GM23248 (cell line): ENCODE measurements around the gene RNF13. TPM values are rescaled to one million over a fixed set of nuclear protein-coding genes. Genes with fewer than 3 reads are reported as not detected.
A peak's percentile ranks its signal among the peaks of the same experiment; 100 is the strongest.

Experiments used
- DNase-seq: peaks from one replicate; pipeline ENCODE4 v3.0.0-alpha.2; 2015
- H2AFZ ChIP-seq: fragments of 200-600 bp; sonication (generic); 2 replicates; pipeline ENCODE4 v1.6.1; 2016; ENCODE audit warnings: antibody characterized with exemption
- H3F3A ChIP-seq: fragments of 200-600 bp; sonication (generic); 2 replicates; pipeline ENCODE4 v1.6.1; 2016; ENCODE audit warnings: mild to moderate bottlenecking, antibody characterized with exemption, mixed run types; ENCODE audit not compliant: insufficient read depth
- H3K27ac ChIP-seq: fragments of 200-600 bp; sonication (generic); 2 replicates; pipeline ENCODE4 v1.5.1; 2016; ENCODE audit warnings: mild to moderate bottlenecking
- H3K27me3 ChIP-seq: fragments of 200-600 bp; sonication (generic); replicated peaks from 2 replicates; pipeline ENCODE4 v1.6.1; 2016; ENCODE audit warnings: mild to moderate bottlenecking; ENCODE audit not compliant: insufficient read depth
- H3K36me3 ChIP-seq: fragments of 200-600 bp; sonication (generic); 2 replicates; pipeline ENCODE4 v1.6.1; 2016; ENCODE audit warnings: low read depth, mild to moderate bottlenecking
- H3K4me1 ChIP-seq: fragments of 200-600 bp; sonication (generic); 2 replicates; pipeline ENCODE4 v1.6.1; 2016; ENCODE audit warnings: mild to moderate bottlenecking; ENCODE audit not compliant: insufficient read depth
- H3K4me2 ChIP-seq: fragments of 200-600 bp; sonication (generic); one replicate; pipeline ENCODE4 v1.6.1; 2016; ENCODE audit warnings: mild to moderate bottlenecking; ENCODE audit not compliant: unreplicated experiment
- H3K4me3 ChIP-seq: fragments of 200-600 bp; sonication (generic); 2 replicates; pipeline ENCODE4 v1.5.1; 2016; ENCODE audit warnings: mild to moderate bottlenecking
- H3K79me2 ChIP-seq: fragments of 200-600 bp; sonication (generic); 2 replicates; pipeline ENCODE4 v1.6.1; 2016; ENCODE audit warnings: mild to moderate bottlenecking; ENCODE audit not compliant: insufficient read depth
- H3K9ac ChIP-seq: fragments of 200-600 bp; sonication (generic); 2 replicates; pipeline ENCODE4 v1.6.1; 2016; ENCODE audit warnings: mild to moderate bottlenecking
- H3K9me2 ChIP-seq: fragments of 200-600 bp; sonication (generic); 2 replicates; pipeline ENCODE4 v1.6.1; 2016; ENCODE audit warnings: mixed run types, mild to moderate bottlenecking, moderate library complexity; ENCODE audit not compliant: insufficient read depth
- H3K9me3 ChIP-seq: fragments of 200-600 bp; sonication (generic); one replicate; pipeline ENCODE4 v1.6.1; 2017; ENCODE audit warnings: low read depth
- H4K20me1 ChIP-seq: fragments of 200-600 bp; sonication (generic); 2 replicates; pipeline ENCODE4 v1.6.0; 2016; ENCODE audit not compliant: insufficient read depth
- EZH2 ChIP-seq: fragments of 200-600 bp; sonication (generic); IDR thresholded peaks from 2 replicates; pipeline ENCODE4 v1.6.1; 2018; ENCODE audit warnings: antibody characterized with exemption, mild to moderate bottlenecking; ENCODE audit not compliant: insufficient read depth, poor library complexity, severe bottlenecking
- EZH2phosphoT487 ChIP-seq: fragments of 200-600 bp; sonication (generic); IDR thresholded peaks from 2 replicates; pipeline ENCODE4 v1.6.1; 2018; ENCODE audit warnings: antibody characterized with exemption, moderate library complexity, mild to moderate bottlenecking, low read depth; ENCODE audit not compliant: insufficient read depth
- WGBS, 2 experiments: methylation state at CpG; one replicate each; pipeline ENCODE4 v1.1.6; 2015 to 2017; ENCODE audit warnings: low lambda C conversion rate in 2 of 2, low coverage in 1 of 2; ENCODE audit errors: missing lambda C conversion rate in 2 of 2; 5-methylcytosine and 5-hydroxymethylcytosine counted together
- in situ Hi-C: fragments of 300-500 bp; cut with MboI; formaldehyde crosslinking; loops from 2 replicates; pipeline ENCODE4 v1.15.0; 2020
- polyA plus RNA-seq: library from polyadenylated mRNA; unstranded; fragments of >200 nt; fragmentation: Nextera tagmentation; extraction: Ambion mirVana; gene quantifications from 2 replicates; pipeline ENCODE4 v1.2.1, GENCODE V29; 2016
- small RNA-seq: library from RNA; depleted of rRNA; stranded (forward); fragments of <200 nt; gene quantifications from one replicate; pipeline ENCODE3, GENCODE V24; 2014; ENCODE audit warnings: low read depth, low replicate concordance
- total RNA-seq: library from RNA; depleted of rRNA; stranded (reverse); fragments of >200 nt; shearing (Covaris generic); gene quantifications from 2 replicates; pipeline ENCODE4 v1.2.3, GENCODE V29; 2014; rRNA removed

RNF13 gene
- total and polyA plus RNA-seq, 2 experiments from 2014 or later: 48.7 to 100.0 TPM

GRCh38 chr3:149998946-149999345, 185.9 kb downstream of the RNF13 start:
- H3K79me2 ChIP-seq: no peaks in the 10 kb centered on the region
- in situ Hi-C loops: no loop called here
- H3K36me3 ChIP-seq: no peaks in the 10 kb centered on the region
- no peak for DNase-seq
- H3K27me3 ChIP-seq: no peaks in the 10 kb centered on the region
- H3K27ac ChIP-seq: no peak overlapping the region
- H3K4me2 ChIP-seq: no peak overlapping the region
- H3K9me3 ChIP-seq: no peaks in the 10 kb centered on the region
- no peak for TF ChIP-seq EZH2phosphoT487
- TF ChIP-seq EZH2: no peak
- 89 to 97% methylated on average over 1 of the region's 1 CpG for WGBS, 2 experiments
- H3F3A ChIP-seq: no peaks in the 10 kb centered on the region
- H3K9ac ChIP-seq: no peak overlapping the region
- no peaks in the 10 kb centered on the region for H4K20me1 ChIP-seq
- no peaks in the 10 kb centered on the region for H3K9me2 ChIP-seq
- H3K4me1 ChIP-seq: peaks cover 11% of the 10 kb centered on the region
- H3K4me3 ChIP-seq: no peak overlapping the region
- H2AFZ ChIP-seq: no peak overlapping the region

- H3K27ac ChIP-seq: no peak overlapping the region
- H3K9me3 ChIP-seq: no peaks in the 10 kb centered on the region
- H3F3A ChIP-seq: no peaks in the 10 kb centered on the region
- no peaks in the 10 kb centered on the region for H3K27me3 ChIP-seq
- no peaks in the 10 kb centered on the region for H3K79me2 ChIP-seq
- H3K4me3 ChIP-seq: no peak overlapping the region
- no peaks in the 10 kb centered on the region for H3K9me2 ChIP-seq
- no peaks in the 10 kb centered on the region for H3K36me3 ChIP-seq
- H4K20me1 ChIP-seq: no peaks in the 10 kb centered on the region
- H3K9ac ChIP-seq: no peak overlapping the region
- H3K4me1 ChIP-seq: peaks cover 11% of the 10 kb centered on the region
- TF ChIP-seq EZH2phosphoT487 (no peak), EZH2 (no peak)
- no peak for DNase-seq
- WGBS, 2 experiments: 84 to 89% methylated on average over 4 of the region's 4 CpGs
- in situ Hi-C loops: no loop called here
- no peak overlapping the region for H2AFZ ChIP-seq
- no peak overlapping the region for H3K4me2 ChIP-seq
These were observed 186.4 kb downstream of the RNF13 start for GRCh38 chr3:149999421-149999820.

GRCh38 chr3:150000641-150001040, 187.6 kb downstream of the RNF13 start:
- no peaks in the 10 kb centered on the region for H3K9me2 ChIP-seq
- H3K27ac ChIP-seq: no peak overlapping the region
- no peak overlapping the region for H3K4me2 ChIP-seq
- peak; percentile 50 for DNase-seq
- H4K20me1 ChIP-seq: no peaks in the 10 kb centered on the region
- in situ Hi-C loops: no loop called here
- TF ChIP-seq EZH2 (no peak), EZH2phosphoT487 (no peak)
- no peak overlapping the region for H3K4me3 ChIP-seq
- H3K4me1 ChIP-seq: peaks cover 14% of the 10 kb centered on the region
- H3K79me2 ChIP-seq: no peaks in the 10 kb centered on the region
- H3K9me3 ChIP-seq: no peaks in the 10 kb centered on the region
- H3K27me3 ChIP-seq: no peaks in the 10 kb centered on the region
- H3K9ac ChIP-seq: no peak overlapping the region
- H3F3A ChIP-seq: peaks cover 2% of the 10 kb centered on the region; the same call in 1 of the 2 replicates
- peak overlapping the region; percentile 27; the same call in 1 of the 2 replicates for H2AFZ ChIP-seq
- no peaks in the 10 kb centered on the region for H3K36me3 ChIP-seq

- no peaks in the 10 kb centered on the region for H4K20me1 ChIP-seq
- H3K36me3 ChIP-seq: no peaks in the 10 kb centered on the region
- 0 out of 2 replicates have a peak overlapping the region, but pooled peaks have one; percentile 25 for H3K27ac ChIP-seq
- in situ Hi-C loops: no loop called here
- peak; percentile 69 for DNase-seq
- H3K9me3 ChIP-seq: no peaks in the 10 kb centered on the region
- H3K27me3 ChIP-seq: no peaks in the 10 kb centered on the region
- peaks cover 19% of the 10 kb centered on the region for H3K4me1 ChIP-seq
- no peaks in the 10 kb centered on the region for H3K79me2 ChIP-seq
- H3K4me2 ChIP-seq: peak overlapping the region; percentile 20
- peaks cover 15% of the 10 kb centered on the region for H3F3A ChIP-seq
- H3K9ac ChIP-seq: no peak overlapping the region
- TF ChIP-seq EZH2: no peak
- no peak for TF ChIP-seq EZH2phosphoT487
- no peak overlapping the region for H2AFZ ChIP-seq
- WGBS, 2 experiments: 69 to 70% methylated on average over 4 of the region's 4 CpGs
- no peaks in the 10 kb centered on the region for H3K9me2 ChIP-seq
- no peak overlapping the region for H3K4me3 ChIP-seq
These were observed 192.5 kb downstream of the RNF13 start for GRCh38 chr3:150005243-150006112.

- Histone ChIP-seq H3K79me2 (no peaks in the 10 kb centered on the region), H3K4me2 (no peak overlapping the region)
- in situ Hi-C loops: no loop called here
These were observed 193.8 kb downstream of the RNF13 start for GRCh38 chr3:150006794-150007193.

More at GRCh38 chr3:150006794-150007193, 193.8 kb downstream of the RNF13 start:
- Histone ChIP-seq H3K9ac (no peak overlapping the region), H3K27ac (no peak overlapping the region), H3F3A (peaks cover 15% of the 10 kb centered on the region), H3K9me2 (no peaks in the 10 kb centered on the region), H3K27me3 (no peaks in the 10 kb centered on the region), H3K4me1 (peaks cover 10% of the 10 kb centered on the region), H3K4me3 (no peak overlapping the region), H3K36me3 (no peaks in the 10 kb centered on the region), H4K20me1 (no peaks in the 10 kb centered on the region), H2AFZ (no peak overlapping the region), H3K9me3 (no peaks in the 10 kb centered on the region)
- TF ChIP-seq EZH2: no peak
- no peak for TF ChIP-seq EZH2phosphoT487
- no peak for DNase-seq

Small RNA genes within 50 kb of the gene (small RNA-seq; reads per million reads assigned to genes)
- gene RNU6-507P: not detected
- not detected for gene RNU6-720P

Other genes with a start within 250 kb of the RNF13 start
- 53.3 and 57.4 TPM in 2 replicates for gene WWTR1, start 155.2 kb upstream of the RNF13 start, total RNA-seq
- gene WWTR1, start 155.2 kb upstream of the RNF13 start, polyA plus RNA-seq: 75.7 and 78.2 TPM in 2 replicates
- gene COMMD2, start 60.7 kb upstream of the RNF13 start, total RNA-seq: 30.1 and 33.8 TPM in 2 replicates
- 69.3 and 71.0 TPM in 2 replicates for gene COMMD2, start 60.7 kb upstream of the RNF13 start, polyA plus RNA-seq
- gene ANKUB1, start 20.7 kb upstream of the RNF13 start, total RNA-seq: not detected in 2 replicates
- not detected in 2 replicates for gene ANKUB1, start 20.7 kb upstream of the RNF13 start, polyA plus RNA-seq
- gene PFN2, start 157.7 kb downstream of the RNF13 start, total RNA-seq: 174 and 224 TPM in 2 replicates
- gene PFN2, start 157.7 kb downstream of the RNF13 start, polyA plus RNA-seq: 246 and 253 TPM in 2 replicates